Measurements from ENCODE around the gene TACC2. TPM values are rescaled to one million over a fixed set of nuclear protein-coding genes. Genes with fewer than 3 reads are reported as not detected.

TACC2 gene
- total RNA-seq, 1 experiment from 2014 or later = 3.0 TPM

GRCh38 chr10:122269059-122269687 lies 280.2 kb downstream of the TACC2 start:
- no peak for DNase-seq (ENCODE audit: low read depth, low spot score)
- in situ Hi-C loops (cut with HindIII; ENCODE audit: low pct_unique_long_range_greater_than_20kb, low sequenced_read_pairs) = no loop called here

GRCh38 chr10:122271076-122271475 lies 282.1 kb downstream of the TACC2 start, which contains the start of gene BTBD16:
Gene BTBD16, plus strand, starts transcription at chr10:122271296. Its CDS starts 3,786 bp downstream, at chr10:122275082.
- in situ Hi-C loops (cut with HindIII; ENCODE audit: low pct_unique_long_range_greater_than_20kb, low sequenced_read_pairs) = no loop called here
- no peak for DNase-seq (ENCODE audit: low read depth, low spot score)

- in situ Hi-C loops (cut with HindIII; ENCODE audit: low pct_unique_long_range_greater_than_20kb, low sequenced_read_pairs) = no loop called here
These were observed 285.1 kb downstream of the TACC2 start for GRCh38 chr10:122273966-122274545.

GRCh38 chr10:122276611-122277208 lies 287.7 kb downstream of the TACC2 start:
- DNase-seq (ENCODE audit: low read depth, low spot score) = peak; percentile 34
- in situ Hi-C loops (cut with HindIII; ENCODE audit: low pct_unique_long_range_greater_than_20kb, low sequenced_read_pairs) = no loop called here

More at GRCh38 chr10:122273966-122274545, 285.1 kb downstream of the TACC2 start:
- no peak for DNase-seq (ENCODE audit: low read depth, low spot score)

GRCh38 chr10:122277526-122278136 lies 288.7 kb downstream of the TACC2 start:
- no peak for DNase-seq (ENCODE audit: low read depth, low spot score)
- in situ Hi-C loops (cut with HindIII; ENCODE audit: low pct_unique_long_range_greater_than_20kb, low sequenced_read_pairs) = no loop called here

GRCh38 chr10:122279725-122280141 lies 290.8 kb downstream of the TACC2 start:
- in situ Hi-C loops (cut with HindIII; ENCODE audit: low pct_unique_long_range_greater_than_20kb, low sequenced_read_pairs) = no loop called here
- DNase-seq (ENCODE audit: low read depth, low spot score) = peak; percentile 70

GRCh38 chr10:122280156-122280555 lies 291.2 kb downstream of the TACC2 start:
- in situ Hi-C loops (cut with HindIII; ENCODE audit: low pct_unique_long_range_greater_than_20kb, low sequenced_read_pairs) = no loop called here
- DNase-seq (ENCODE audit: low read depth, low spot score) = no peak

GRCh38 chr10:122281018-122281626 lies 292.2 kb downstream of the TACC2 start:
- in situ Hi-C loops (cut with HindIII; ENCODE audit: low pct_unique_long_range_greater_than_20kb, low sequenced_read_pairs) = no loop called here
- DNase-seq (ENCODE audit: low read depth, low spot score) = no peak

GRCh38 chr10:122281751-122282150 lies 292.8 kb downstream of the TACC2 start:
- DNase-seq (ENCODE audit: low read depth, low spot score) = no peak
- in situ Hi-C loops (cut with HindIII; ENCODE audit: low pct_unique_long_range_greater_than_20kb, low sequenced_read_pairs) = no loop called here

- in situ Hi-C loops (cut with HindIII; ENCODE audit: low pct_unique_long_range_greater_than_20kb, low sequenced_read_pairs) = no loop called here
- DNase-seq (ENCODE audit: low read depth, low spot score) = no peak
These were observed 293.3 kb downstream of the TACC2 start for GRCh38 chr10:122282253-122282671.

GRCh38 chr10:122282909-122283308 lies 293.9 kb downstream of the TACC2 start:
- no peak for DNase-seq (ENCODE audit: low read depth, low spot score)
- in situ Hi-C loops (cut with HindIII; ENCODE audit: low pct_unique_long_range_greater_than_20kb, low sequenced_read_pairs) = no loop called here

- in situ Hi-C loops (cut with HindIII; ENCODE audit: low pct_unique_long_range_greater_than_20kb, low sequenced_read_pairs) = no loop called here
- DNase-seq (ENCODE audit: low read depth, low spot score) = no peak
These were observed 296.8 kb downstream of the TACC2 start for GRCh38 chr10:122285506-122286444.

- in situ Hi-C loops (cut with HindIII; ENCODE audit: low pct_unique_long_range_greater_than_20kb, low sequenced_read_pairs) = no loop called here
- no peak for DNase-seq (ENCODE audit: low read depth, low spot score)
These were observed 297.9 kb downstream of the TACC2 start for GRCh38 chr10:122286867-122287266.

- no peak for DNase-seq (ENCODE audit: low read depth, low spot score)
- in situ Hi-C loops (cut with HindIII; ENCODE audit: low pct_unique_long_range_greater_than_20kb, low sequenced_read_pairs) = no loop called here
These were observed 298.6 kb downstream of the TACC2 start for GRCh38 chr10:122287570-122287969.

- in situ Hi-C loops (cut with HindIII; ENCODE audit: low pct_unique_long_range_greater_than_20kb, low sequenced_read_pairs) = no loop called here
These were observed 299.3 kb downstream of the TACC2 start for GRCh38 chr10:122288262-122288661.

GRCh38 chr10:122288917-122289316 lies 300.0 kb downstream of the TACC2 start:
- no peak for DNase-seq (ENCODE audit: low read depth, low spot score)
- in situ Hi-C loops (cut with HindIII; ENCODE audit: low pct_unique_long_range_greater_than_20kb, low sequenced_read_pairs) = no loop called here

More at GRCh38 chr10:122288262-122288661, 299.3 kb downstream of the TACC2 start:
- no peak for DNase-seq (ENCODE audit: low read depth, low spot score)

- in situ Hi-C loops (cut with HindIII; ENCODE audit: low pct_unique_long_range_greater_than_20kb, low sequenced_read_pairs) = no loop called here
These were observed 301.4 kb downstream of the TACC2 start for GRCh38 chr10:122290334-122290733.

More at GRCh38 chr10:122290334-122290733, 301.4 kb downstream of the TACC2 start:
- no peak for DNase-seq (ENCODE audit: low read depth, low spot score)

All from SK-MEL-5 (cell line).